ENCODE measurements around the gene CAPN9.
A peak's percentile ranks its signal among the peaks of the same experiment; 100 is the strongest.

Gene CAPN9

DNA sequence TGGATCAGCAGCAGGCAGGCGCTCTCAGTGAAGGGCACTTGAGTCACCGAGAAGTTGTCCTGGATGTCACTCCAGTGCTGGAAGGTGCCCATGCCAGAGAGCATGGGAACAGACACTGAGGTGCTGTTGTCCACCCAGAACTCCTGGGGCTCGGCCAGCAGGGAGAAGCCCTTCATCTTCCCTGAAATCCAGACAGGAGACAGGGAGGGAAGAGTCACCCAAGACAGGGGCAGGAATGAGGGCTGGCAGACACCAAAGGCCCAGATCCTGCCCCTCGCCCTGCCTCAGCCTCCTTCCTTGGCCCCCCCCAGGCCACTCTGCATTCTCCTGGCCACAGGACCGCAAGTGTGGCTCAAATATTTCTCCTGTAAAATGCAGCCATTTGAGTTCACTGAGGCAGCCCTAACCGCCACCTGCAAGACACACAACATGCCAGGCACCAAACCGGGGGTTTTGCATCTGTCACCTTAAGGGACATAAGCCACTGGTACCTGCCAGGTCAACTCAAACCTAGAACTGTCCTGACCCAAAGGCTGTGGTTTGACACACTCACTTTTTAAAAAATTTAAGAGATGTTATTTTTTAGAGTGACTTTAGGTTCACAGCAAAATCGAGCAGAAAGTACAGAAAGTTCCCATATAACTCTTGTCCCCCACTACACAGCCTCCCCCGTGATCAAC lies 41.0 kb upstream of the CAPN9 start:
- DNase-seq (ENCODE audit: low read depth), result no peak
- H3K4me3 ChIP-seq (ENCODE audit: low read depth, low read length), result no peak overlapping the region
- TF ChIP-seq, protein P1, sequence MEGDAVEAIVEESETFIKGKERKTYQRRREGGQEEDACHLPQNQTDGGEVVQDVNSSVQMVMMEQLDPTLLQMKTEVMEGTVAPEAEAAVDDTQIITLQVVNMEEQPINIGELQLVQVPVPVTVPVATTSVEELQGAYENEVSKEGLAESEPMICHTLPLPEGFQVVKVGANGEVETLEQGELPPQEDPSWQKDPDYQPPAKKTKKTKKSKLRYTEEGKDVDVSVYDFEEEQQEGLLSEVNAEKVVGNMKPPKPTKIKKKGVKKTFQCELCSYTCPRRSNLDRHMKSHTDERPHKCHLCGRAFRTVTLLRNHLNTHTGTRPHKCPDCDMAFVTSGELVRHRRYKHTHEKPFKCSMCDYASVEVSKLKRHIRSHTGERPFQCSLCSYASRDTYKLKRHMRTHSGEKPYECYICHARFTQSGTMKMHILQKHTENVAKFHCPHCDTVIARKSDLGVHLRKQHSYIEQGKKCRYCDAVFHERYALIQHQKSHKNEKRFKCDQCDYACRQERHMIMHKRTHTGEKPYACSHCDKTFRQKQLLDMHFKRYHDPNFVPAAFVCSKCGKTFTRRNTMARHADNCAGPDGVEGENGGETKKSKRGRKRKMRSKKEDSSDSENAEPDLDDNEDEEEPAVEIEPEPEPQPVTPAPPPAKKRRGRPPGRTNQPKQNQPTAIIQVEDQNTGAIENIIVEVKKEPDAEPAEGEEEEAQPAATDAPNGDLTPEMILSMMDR (IDR thresholded peaks at IDR 0.05; ENCODE audit: low read depth, low read length), result no peak
- no peak for TF ChIP-seq MYC (IDR thresholded peaks at IDR 0.05; ENCODE audit: low read depth, low read length)
- TF ChIP-seq POLR2A (IDR thresholded peaks at IDR 0.05; ENCODE audit: extremely low read depth, insufficient read length), result no peak
- TF ChIP-seq, protein P2, sequence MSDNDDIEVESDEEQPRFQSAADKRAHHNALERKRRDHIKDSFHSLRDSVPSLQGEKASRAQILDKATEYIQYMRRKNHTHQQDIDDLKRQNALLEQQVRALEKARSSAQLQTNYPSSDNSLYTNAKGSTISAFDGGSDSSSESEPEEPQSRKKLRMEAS (IDR thresholded peaks at IDR 0.05; ENCODE audit: low read depth, low read length), result no peak

DNA sequence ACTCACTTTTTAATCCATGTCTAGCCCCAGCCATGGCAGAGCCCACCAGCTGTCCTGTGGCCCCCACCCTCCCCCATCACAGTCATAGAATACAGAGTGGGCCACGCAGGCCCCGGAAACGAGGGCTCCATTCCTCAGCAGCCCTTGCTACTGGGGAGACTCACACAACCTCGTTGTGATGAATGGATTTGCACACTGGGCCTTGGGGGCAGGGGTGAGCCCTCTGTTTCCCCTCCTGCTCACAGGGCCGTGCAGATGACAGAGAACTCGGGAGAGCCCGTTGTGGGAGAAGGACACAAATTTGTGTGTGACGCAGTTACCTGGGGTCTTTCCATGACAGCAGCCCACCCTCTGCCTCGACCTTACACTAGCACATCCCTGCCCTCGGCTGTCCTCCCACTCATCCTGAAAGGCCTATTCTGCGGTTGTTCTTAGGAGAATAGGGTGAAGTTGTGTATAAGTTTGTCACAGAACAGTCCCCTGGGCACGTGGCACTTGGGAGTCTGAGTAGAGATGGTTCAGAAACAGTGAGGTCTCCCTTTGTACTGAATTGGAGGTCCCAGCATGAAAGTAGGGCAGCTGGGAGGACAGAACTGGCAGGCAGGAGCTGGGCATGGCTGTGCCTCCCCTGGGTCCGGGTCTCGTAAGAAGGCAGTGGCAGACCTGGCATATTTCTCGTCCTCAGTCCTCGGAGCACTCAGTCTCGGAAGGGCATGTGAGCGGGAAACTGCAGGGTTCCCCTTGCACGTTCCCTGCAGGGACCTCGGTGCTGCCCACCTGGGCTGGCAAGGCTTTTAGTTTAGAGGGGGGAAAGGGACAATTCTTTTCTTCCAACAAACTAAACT lies 40.1 kb upstream of the CAPN9 start:
- DNase-seq (ENCODE audit: low read depth), result no peak
- TF ChIP-seq, protein P2 (IDR thresholded peaks at IDR 0.05; ENCODE audit: low read depth, low read length), result no peak
- no peak for TF ChIP-seq MYC (IDR thresholded peaks at IDR 0.05; ENCODE audit: low read depth, low read length)
- TF ChIP-seq POLR2A (IDR thresholded peaks at IDR 0.05; ENCODE audit: extremely low read depth, insufficient read length), result no peak
- TF ChIP-seq, protein P1 (IDR thresholded peaks at IDR 0.05; ENCODE audit: low read depth, low read length), result no peak
- no peak overlapping the region for H3K4me3 ChIP-seq (ENCODE audit: low read depth, low read length)

DNA sequence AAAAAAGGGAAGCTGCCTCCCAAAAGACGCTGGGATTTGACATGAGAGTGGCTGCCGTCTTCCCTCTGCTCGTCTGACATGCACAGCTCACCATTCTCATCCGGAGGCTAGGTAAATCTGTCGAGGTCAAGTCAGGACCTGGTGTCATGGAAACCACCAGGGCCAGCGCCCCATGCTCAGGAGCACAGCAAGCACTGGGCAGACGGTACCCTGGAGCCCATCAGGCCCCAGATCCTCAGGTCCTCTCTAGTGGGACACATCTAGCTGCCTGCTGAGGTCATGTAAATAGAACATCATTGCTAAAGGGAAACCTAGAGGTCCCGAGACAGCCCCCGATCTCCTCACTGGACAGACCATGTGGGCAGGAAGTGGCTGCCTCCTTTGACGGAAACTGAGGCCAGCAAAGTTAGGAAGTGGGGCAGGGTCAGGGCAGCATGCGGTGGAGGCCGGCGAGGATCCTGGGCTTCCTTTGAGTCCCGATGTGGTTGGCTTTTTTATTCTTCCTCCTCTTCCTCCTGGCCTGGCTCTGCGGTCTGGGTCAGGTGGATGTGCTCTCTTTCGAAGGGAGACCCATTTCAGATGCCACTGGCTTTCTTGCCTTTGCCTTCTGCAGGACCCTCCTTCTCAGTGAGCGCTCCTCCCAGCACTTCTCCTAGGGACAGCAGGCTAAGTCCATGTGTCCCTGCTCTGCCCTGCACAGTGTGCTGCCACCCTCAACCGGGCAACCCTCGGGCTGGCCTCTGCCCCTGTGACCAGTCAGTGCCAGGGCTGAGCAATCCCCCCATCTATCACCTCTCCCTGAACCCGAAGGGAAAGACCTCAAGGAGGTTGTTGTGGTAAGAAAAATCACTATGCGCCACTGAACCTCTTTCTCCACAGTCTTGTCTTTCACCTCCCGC lies 39.2 kb upstream of the CAPN9 start:
- no peak overlapping the region for H3K4me3 ChIP-seq (ENCODE audit: low read depth, low read length)
- TF ChIP-seq, protein P1 (IDR thresholded peaks at IDR 0.05; ENCODE audit: low read depth, low read length), result no peak
- DNase-seq (ENCODE audit: low read depth), result no peak

DNA sequence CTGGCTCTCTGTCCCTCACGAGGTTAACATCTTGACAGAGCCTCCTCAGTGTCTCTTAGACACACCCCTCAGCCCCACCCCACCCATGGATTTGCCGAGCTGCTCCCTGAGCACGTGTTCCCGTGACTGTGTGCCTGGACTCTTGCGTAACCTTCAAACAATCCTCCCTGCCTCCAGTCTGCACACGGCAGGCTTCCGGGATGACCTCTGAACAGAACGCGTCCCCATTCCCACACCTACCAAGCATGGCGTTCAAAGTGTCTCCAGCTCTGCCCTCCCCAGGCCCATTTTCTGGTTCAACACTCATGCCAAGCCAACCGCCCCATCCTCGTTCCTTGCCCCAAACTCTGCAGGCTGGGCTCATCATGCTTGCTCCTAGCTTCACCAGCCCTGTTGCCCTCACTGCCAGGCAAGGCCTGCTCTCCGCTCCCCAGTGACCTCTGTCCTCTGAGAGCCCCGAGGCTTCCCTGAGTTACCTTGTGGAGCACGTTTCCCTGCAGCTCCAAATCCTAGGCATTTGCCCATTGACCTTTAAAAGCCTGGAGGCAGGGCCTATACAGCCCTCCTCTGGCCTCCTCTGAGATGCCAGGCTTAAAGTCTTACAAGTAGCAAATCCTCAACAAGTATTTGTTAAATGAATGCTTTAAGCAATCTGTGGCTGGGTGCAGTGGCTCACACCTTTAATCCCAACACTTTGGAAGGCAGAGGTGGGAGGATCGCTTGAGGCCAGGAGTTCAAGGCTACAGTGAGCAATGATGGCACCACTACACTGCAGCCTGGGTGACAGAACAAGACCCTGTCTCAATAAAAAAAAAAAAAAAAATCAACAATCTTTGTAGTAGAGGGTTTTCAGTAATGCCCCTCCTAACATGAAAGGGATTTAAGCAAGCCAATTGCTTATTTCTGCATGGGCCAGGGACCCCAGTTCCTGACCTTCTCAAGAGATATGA lies 38.3 kb upstream of the CAPN9 start:
- peak; percentile 8 for DNase-seq (ENCODE audit: low read depth)

More for the DNA sequence above, 38.3 kb upstream of the CAPN9 start:
- TF ChIP-seq MYC (IDR thresholded peaks at IDR 0.05; ENCODE audit: low read depth, low read length) (no peak), POLR2A (IDR thresholded peaks at IDR 0.05; ENCODE audit: extremely low read depth, insufficient read length) (no peak)
- TF ChIP-seq, protein P2 (IDR thresholded peaks at IDR 0.05; ENCODE audit: low read depth, low read length), result no peak
- TF ChIP-seq, protein P1 (IDR thresholded peaks at IDR 0.05; ENCODE audit: low read depth, low read length), result no peak
- no peak overlapping the region for H3K4me3 ChIP-seq (ENCODE audit: low read depth, low read length)

All from NB4 (cell line).